ENCODE results near the gene PSMD3.
A peak's percentile ranks its signal among the peaks of the same experiment; 100 is the strongest.

PSMD3 gene

GRCh38 chr17:40022497-40022896, 41.9 kb downstream of the PSMD3 start:
- no peak for DNase-seq (ENCODE audit: low spot score)

- DNase-seq (ENCODE audit: low spot score): no peak
Measured at GRCh38 chr17:40022961-40023541, 42.4 kb downstream of the PSMD3 start.

- no peak for DNase-seq (ENCODE audit: low spot score)
Measured at GRCh38 chr17:40023590-40024292, 43.1 kb downstream of the PSMD3 start.

GRCh38 chr17:40024901-40025300, 44.3 kb downstream of the PSMD3 start:
- DNase-seq (ENCODE audit: low spot score): no peak

GRCh38 chr17:40025559-40025958, 45.0 kb downstream of the PSMD3 start:
- no peak for DNase-seq (ENCODE audit: low spot score)

- DNase-seq (ENCODE audit: low spot score): no peak
Measured at GRCh38 chr17:40025991-40026815, 45.6 kb downstream of the PSMD3 start.

GRCh38 chr17:40026816-40027613, 46.4 kb downstream of the PSMD3 start:
- peak; percentile 97 for DNase-seq (ENCODE audit: low spot score)

- no peak for DNase-seq (ENCODE audit: low spot score)
Measured at GRCh38 chr17:40027614-40028012, 47.0 kb downstream of the PSMD3 start.

- no peak for DNase-seq (ENCODE audit: low spot score)
Measured at GRCh38 chr17:40028595-40028994, 48.0 kb downstream of the PSMD3 start.

- no peak for DNase-seq (ENCODE audit: low spot score)
Measured at GRCh38 chr17:40031706-40032105, 51.1 kb downstream of the PSMD3 start.

GRCh38 chr17:40032322-40033320, 52.0 kb downstream of the PSMD3 start:
- DNase-seq (ENCODE audit: low spot score): no peak

- no peak for DNase-seq (ENCODE audit: low spot score)
Measured at GRCh38 chr17:40033339-40033738, 52.7 kb downstream of the PSMD3 start.

GRCh38 chr17:40034426-40035161, 54.0 kb downstream of the PSMD3 start:
- DNase-seq (ENCODE audit: low spot score): no peak

GRCh38 chr17:40035162-40035559, 54.6 kb downstream of the PSMD3 start:
- peak; percentile 95 for DNase-seq (ENCODE audit: low spot score)

GRCh38 chr17:40038882-40039513, 58.4 kb downstream of the PSMD3 start:
- DNase-seq (ENCODE audit: low spot score): peak; percentile 63

- DNase-seq (ENCODE audit: low spot score): no peak
Measured at GRCh38 chr17:40041196-40041595, 60.6 kb downstream of the PSMD3 start.

Measured in iPS-NIHi11 (cell line).